ENCODE results near the gene PLD1.

DNA sequence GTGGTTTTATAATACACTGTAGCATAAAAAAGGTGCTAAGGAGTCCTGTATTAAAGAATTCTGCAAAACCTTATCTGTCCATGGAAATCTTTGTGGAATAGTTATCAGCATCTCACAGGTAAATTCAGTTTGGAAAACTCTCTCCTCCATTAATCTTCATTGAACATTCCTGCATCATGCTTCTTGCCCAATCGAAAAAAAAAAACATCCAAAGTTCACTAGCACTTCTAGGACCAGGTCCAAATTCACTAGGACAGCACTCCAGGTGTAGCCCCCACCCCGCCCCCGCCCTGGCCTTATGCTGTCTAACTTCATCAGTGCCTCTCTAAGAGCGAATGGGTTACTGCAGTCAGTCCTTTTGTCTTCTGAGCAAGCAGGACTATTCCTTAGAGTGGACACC, 138.6 kb downstream of the PLD1 start:
- TF ChIP-seq POLR2A (IDR thresholded peaks at IDR 0.05; ENCODE audit: extremely low read depth, insufficient read length), result no peak
- TF ChIP-seq, protein P1, sequence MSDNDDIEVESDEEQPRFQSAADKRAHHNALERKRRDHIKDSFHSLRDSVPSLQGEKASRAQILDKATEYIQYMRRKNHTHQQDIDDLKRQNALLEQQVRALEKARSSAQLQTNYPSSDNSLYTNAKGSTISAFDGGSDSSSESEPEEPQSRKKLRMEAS (IDR thresholded peaks at IDR 0.05; ENCODE audit: low read depth, low read length), result no peak

All from NB4 (cell line).